HG03442 (cell line): ENCODE results near the gene SH2D3A.
"Not testable (repeated sequence)": the region's sequence is repeated elsewhere in the genome, so short reads cannot be mapped to it uniquely, and the experiment has no call there.

ENCODE experiments used
- ATAC-seq: cut with Tn5 transposase; IDR thresholded peaks from one replicate; pipeline ENCODE4 v1.9.1; 2021; ENCODE audit warnings: mild to moderate bottlenecking, moderate library complexity; ENCODE audit not compliant: unreplicated experiment

Gene SH2D3A

GRCh38 chr19:6767357-6768235, at the start of gene SH2D3A:
SH2D3A (minus strand) TSS chr19:6767435; CDS start chr19:6763748, 3,687 bp downstream.
- ATAC-seq, result peak; percentile 56

- ATAC-seq, result no peak
Observed at GRCh38 chr19:6813659-6814058, 46.4 kb upstream of the SH2D3A start.

DNA sequence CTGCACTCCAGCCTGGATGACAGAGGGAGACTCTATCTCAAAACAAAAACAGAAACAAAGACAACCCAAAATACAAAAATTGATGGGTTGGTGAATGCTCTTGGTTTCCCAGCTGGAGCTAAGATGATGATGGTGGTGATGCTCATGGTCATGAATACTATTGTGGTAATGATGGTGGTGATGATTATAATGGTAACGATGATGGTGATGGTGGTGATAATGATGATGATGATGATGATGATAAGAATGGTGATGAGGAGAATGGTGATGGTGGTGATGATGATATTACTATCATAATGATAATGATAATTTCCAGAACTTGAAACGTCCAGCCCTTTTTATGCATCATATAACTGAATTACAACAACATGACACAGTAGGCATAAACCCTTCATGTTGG, 45.4 kb upstream of the SH2D3A start:
- ATAC-seq, result no peak

DNA sequence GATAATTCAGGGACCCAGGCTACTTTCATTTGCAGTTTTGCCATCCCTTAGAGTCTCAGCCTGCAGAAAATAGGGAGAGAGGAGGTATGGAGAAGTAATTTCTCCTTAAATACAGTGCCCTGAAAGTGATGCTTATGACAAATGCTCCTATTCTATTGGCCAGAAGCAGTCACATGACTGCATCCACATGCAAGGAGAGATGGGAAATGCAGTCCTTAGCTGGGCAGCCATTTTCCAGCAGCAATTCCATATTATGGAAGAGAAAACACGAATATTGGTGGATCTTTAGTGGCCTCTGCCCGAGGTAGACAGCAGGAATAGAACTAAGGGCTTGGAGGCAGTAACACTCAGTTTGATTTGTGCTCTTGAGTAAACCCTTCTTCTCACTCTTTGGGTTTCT, 44.7 kb upstream of the SH2D3A start:
- ATAC-seq, result no peak

DNA sequence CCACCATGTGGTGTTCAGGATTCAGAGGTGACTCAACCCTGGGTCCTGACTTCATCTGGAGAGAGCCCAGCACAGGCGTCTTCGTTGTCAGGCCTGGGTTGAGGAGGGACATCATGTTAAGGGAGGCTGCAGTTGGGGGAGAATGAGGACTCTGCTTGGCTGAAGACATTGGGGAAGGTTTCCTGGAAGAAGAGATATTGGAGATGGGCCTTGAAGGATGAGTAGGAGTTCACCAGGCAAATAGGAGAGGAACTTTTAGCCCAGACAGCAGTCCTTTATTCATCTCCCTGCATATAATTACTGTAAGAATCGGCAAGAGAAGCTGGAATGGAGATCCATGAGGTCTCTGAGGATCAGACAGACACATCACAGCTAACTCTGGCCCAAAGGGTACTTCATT, 44.1 kb upstream of the SH2D3A start:
- ATAC-seq, result no peak

GRCh38 chr19:6809262-6809661, 42.0 kb upstream of the SH2D3A start:
- no peak for ATAC-seq

DNA sequence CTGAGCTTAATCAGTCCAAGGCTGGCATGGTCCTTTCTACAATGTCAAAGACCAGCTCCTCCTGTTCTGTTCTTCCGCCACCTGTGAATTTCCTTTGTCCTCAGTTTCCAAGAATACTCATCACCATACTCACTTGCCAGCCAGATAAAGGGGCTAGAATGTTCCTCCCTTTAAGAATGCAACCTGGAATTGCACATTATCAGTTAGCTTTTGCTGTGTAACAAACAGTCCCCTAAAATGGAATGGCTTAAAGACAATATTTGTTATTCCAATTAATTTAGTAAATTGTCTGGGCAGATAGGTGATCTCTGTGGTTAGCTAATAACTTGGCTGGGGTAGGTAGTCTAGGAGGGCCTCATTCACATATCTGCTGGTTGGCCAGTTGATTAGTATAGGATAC, 41.3 kb upstream of the SH2D3A start:
- ATAC-seq, result no peak

DNA sequence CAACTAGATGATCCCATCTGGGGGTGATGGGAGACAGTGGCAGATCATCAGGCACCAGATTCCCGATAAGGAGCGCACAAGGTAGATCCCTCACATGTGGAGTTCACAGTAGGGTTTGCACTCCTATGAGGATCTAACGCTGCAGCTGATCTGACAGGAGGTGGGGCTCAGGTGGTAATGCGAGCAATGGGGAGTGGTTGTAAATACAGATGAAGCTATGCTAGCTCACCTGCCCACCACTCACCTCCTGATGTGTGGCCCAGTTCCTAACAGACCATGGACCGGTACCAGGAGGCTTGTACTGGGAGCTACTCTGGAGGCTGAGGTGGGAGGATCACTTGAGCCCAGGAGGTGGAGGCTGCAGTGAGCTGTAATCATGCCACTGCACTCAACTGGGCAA, 40.1 kb upstream of the SH2D3A start:
- ATAC-seq, result no peak

DNA sequence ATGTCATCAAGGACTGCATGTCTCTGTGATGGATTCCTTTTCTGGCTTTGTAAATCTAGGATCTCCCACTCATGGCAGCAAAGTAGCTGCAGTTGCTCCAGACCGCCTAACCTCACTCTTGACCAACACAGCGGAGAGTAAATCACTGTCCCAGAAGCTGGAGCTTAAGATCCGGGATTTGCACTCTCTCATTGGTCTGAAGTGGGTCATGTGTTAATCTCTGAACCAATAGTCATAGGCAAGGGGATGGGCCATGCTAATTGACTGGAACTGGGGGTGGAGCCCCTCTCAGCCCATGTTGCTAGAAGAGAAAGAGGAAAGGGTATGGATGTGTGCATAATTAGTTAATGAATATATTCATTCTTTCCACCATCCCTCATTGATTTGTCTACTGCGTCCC, 39.3 kb upstream of the SH2D3A start:
- no peak for ATAC-seq

GRCh38 chr19:6803036-6803404, 35.8 kb upstream of the SH2D3A start:
- no peak for ATAC-seq

DNA sequence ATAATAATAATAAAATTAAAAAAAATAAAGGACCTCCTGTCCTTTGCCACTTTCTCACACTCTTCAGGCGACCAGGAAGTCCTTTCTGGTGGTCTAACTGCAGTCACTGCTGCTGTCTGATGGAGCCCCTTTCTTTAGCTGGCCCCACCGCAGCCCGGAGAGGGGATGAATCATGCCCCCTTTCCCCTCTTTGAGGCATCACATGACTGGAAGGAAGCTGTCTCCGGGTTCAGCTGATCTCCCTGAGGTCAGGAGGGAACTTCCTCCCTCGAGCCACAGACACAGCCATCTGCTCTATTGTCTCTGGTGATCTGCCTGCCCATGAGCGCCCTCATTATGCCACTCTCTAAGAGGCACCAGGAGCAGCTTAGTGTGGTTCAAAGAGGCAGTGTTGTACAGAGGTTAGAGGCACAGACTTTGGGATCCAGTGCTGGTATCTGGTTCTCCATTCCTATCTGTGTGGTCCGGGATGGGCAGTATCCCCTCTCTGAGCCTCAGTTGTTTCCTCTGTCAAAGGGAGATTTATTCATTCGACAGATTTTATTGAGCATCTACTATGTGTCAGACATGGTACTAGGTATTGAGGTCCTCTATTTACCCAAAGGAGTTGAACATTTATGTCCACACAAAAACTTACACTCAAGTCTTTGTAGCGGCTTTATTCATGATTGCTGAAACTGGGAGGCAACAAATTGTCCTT, 35.3 kb upstream of the SH2D3A start:
- ATAC-seq, result no peak

- peak; percentile 38 for ATAC-seq
Observed at GRCh38 chr19:6801485-6802086, 34.4 kb upstream of the SH2D3A start.

DNA sequence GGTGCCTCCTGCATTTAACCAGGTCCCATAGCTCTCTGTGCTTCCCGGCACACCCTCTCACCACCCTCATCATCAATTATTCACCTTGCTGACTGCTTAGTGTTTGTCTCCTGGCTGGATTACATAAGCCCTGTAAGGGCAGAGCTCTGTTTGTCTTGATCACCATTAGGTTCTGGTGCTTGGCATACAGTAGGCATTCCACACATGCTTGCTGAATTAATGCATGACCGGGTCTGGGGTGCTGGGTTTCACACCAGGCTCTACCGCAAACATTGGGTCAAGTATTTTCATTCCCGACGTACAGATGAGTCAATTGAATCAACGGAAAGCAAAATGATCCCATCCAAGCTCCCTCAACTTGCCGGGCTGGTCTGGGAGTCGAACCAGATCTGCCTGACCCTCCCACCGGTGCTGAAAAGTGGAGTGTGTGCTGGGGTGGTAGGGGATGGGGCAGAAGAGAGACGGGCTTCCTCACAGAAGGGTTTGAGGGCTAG, 33.8 kb upstream of the SH2D3A start:
- ATAC-seq, result no peak

DNA sequence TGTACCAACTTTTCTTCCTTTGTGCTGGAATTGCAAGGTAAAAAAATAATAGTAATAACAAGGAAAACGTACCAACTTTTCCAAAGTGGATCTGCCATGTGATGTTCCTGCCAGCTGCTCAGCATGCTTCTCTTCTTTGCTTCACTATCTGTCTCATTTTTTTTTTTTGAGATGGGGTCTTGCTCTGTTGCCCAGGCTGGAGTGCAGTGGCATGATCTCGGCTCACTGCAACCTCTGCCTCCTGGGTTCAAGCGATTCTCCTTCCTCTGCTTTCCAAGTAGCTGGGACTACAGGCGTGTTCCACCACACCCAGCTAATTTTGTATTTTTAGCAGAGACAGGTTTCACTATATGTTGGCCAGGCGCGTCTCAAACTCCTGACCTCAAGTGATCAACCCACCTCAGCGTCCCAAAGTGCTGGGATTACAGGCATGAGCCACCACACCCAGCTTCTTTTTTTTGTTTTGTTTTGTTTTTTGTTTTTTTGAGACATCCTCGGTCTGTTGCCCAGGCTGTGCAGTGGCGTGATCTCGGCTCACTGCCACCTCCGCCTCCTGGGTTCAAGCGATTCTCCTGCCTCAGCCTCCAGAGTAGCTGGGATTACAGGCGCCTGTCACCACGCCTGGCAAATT, 33.0 kb upstream of the SH2D3A start:
- ATAC-seq, result not testable (repeated sequence)

DNA sequence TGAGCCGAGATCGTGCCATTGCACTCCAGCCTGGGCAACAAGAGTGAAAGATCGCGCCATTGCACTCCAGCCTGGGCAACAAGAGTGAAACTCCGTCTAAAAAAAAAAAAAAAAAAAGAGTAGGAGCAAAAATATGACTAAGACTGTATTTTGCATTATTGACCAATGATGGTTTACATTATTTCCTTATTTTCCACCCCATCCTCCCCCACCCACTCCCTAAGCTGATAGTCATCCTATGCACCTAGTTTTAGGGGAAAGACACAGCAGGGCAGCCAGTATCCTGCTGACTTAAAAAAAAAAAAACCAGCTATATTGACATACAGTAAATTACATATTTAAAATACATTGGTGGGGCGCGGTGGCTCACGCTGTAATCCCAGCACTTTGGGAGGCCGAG, 30.4 kb upstream of the SH2D3A start:
- no peak for ATAC-seq

- ATAC-seq, result no peak
Observed at GRCh38 chr19:6796278-6796677, 29.0 kb upstream of the SH2D3A start.

DNA sequence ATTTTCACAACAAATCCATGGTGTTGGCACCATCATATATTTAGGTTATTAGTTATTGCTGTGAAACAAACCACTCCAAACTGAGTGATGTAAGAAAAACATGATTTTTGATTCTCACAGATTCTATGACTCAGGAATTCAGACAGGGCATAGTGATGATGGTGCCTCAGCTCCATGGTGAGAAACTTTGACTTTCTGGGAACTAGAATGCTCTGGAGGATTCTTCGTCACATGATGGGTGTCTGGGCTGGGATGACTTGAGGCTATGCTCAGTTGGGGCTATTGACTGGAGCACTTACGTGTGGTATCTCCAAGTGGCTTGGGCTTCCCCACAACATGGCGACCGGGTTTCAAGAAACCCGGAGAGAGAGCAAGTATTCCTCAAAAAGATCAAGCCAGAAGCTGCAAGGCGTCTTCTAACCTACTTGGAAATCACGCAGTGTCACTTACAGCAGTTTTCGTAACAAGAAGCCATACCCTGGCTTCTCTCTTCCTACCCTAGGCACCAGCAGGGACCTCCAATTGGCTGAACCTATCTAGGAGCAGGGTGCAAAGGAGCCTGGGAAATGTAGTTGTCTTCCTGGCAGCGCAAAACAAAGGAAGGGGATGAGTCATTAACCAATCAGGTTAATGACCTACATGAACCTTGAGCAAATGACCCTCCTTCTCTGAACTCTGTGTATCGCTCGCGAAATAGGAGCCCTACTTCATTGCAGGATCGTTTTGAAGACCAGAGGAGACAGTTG, 27.6 kb upstream of the SH2D3A start:
- no peak for ATAC-seq

- no peak for ATAC-seq
Observed at GRCh38 chr19:6793973-6794372, 26.7 kb upstream of the SH2D3A start.

- ATAC-seq, result no peak
Observed at GRCh38 chr19:6793411-6793810, 26.2 kb upstream of the SH2D3A start.

DNA sequence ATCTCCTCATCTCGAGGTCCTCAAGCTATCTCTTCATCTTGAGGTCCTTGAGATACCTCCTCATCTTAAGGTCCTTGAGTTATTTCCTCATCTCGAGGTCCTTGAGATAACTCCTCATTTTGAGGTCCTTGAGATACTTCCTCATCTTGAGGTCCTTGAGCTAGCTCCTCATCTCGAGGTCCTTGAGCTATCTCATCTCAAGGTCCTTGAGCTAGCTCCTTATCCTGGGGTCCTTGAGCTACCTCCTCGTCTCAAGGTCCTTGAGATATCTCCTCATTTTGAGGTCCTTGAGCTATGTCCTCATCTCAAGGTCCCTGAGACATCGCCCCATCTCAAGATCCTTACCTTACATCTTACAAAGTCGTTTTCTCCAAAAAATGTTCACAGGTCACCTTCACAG, 24.0 kb upstream of the SH2D3A start:
- no peak for ATAC-seq
